ENCODE measurements around the gene IPO8.
"Not testable (repeated sequence)": the region's sequence is repeated elsewhere in the genome, so short reads cannot be mapped to it uniquely, and the experiment has no call there.

The IPO8 gene

GRCh38 chr12:30599608-30600007 lies 96.1 kb downstream of the IPO8 start:
- Mint-ChIP-seq H3K4me3 (no peak overlapping the region), H3K4me1 (no peaks in the 10 kb centered on the region), H3K27ac (no peak overlapping the region), H3K36me3 (peaks cover 28% of the 10 kb centered on the region), H3K27me3 (no peaks in the 10 kb centered on the region), H3K9me3 (peaks cover 17% of the 10 kb centered on the region)
- ATAC-seq = no peak

- Mint-ChIP-seq H3K4me1 (no peaks in the 10 kb centered on the region), H3K36me3 (peaks cover 28% of the 10 kb centered on the region), H3K9me3 (peaks cover 17% of the 10 kb centered on the region), H3K27ac (no peak overlapping the region), H3K27me3 (no peaks in the 10 kb centered on the region), H3K4me3 (no peak overlapping the region)
- no peak for ATAC-seq
Observed at GRCh38 chr12:30598889-30599288, 96.8 kb downstream of the IPO8 start.

- Mint-ChIP-seq H3K27me3 (no peaks in the 10 kb centered on the region), H3K4me1 (no peaks in the 10 kb centered on the region), H3K9me3 (peaks cover 3% of the 10 kb centered on the region), H3K27ac (no peak overlapping the region), H3K36me3 (peaks cover 6% of the 10 kb centered on the region), H3K4me3 (no peak overlapping the region)
- ATAC-seq = no peak
Observed at GRCh38 chr12:30595742-30596141, 99.9 kb downstream of the IPO8 start.

- peaks cover 9% of the 10 kb centered on the region for H3K36me3 Mint-ChIP-seq
- no peaks in the 10 kb centered on the region for H3K27me3 Mint-ChIP-seq
- H3K27ac Mint-ChIP-seq = no peak overlapping the region
- ATAC-seq = no peak
- H3K9me3 Mint-ChIP-seq = peaks cover 4% of the 10 kb centered on the region
- H3K4me3 Mint-ChIP-seq = no peak overlapping the region
- H3K4me1 Mint-ChIP-seq = no peaks in the 10 kb centered on the region
Observed at GRCh38 chr12:30594509-30594908, 101.2 kb downstream of the IPO8 start.

GRCh38 chr12:30588572-30588971 lies 107.1 kb downstream of the IPO8 start:
- not testable (repeated sequence) for H3K27ac Mint-ChIP-seq, H3K9me3 Mint-ChIP-seq, H3K4me3 Mint-ChIP-seq, H3K4me1 Mint-ChIP-seq, H3K27me3 Mint-ChIP-seq, ATAC-seq
- H3K36me3 Mint-ChIP-seq = peaks cover 16% of the 10 kb centered on the region

- no peak overlapping the region for H3K27ac Mint-ChIP-seq
- ATAC-seq = no peak
- H3K9me3 Mint-ChIP-seq = peaks cover 2% of the 10 kb centered on the region
- H3K4me3 Mint-ChIP-seq = no peak overlapping the region
- H3K4me1 Mint-ChIP-seq = no peaks in the 10 kb centered on the region
- peaks cover 16% of the 10 kb centered on the region for H3K36me3 Mint-ChIP-seq
- no peaks in the 10 kb centered on the region for H3K27me3 Mint-ChIP-seq
Observed at GRCh38 chr12:30587782-30588181, 107.9 kb downstream of the IPO8 start.

- H3K9me3 Mint-ChIP-seq = peaks cover 2% of the 10 kb centered on the region
- no peak for ATAC-seq
- no peaks in the 10 kb centered on the region for H3K4me1 Mint-ChIP-seq
- no peaks in the 10 kb centered on the region for H3K27me3 Mint-ChIP-seq
- no peak overlapping the region for H3K27ac Mint-ChIP-seq
- no peak overlapping the region for H3K4me3 Mint-ChIP-seq
- H3K36me3 Mint-ChIP-seq = peaks cover 23% of the 10 kb centered on the region
Observed at GRCh38 chr12:30585877-30586276, 109.8 kb downstream of the IPO8 start.

- H3K36me3 Mint-ChIP-seq = peaks cover 13% of the 10 kb centered on the region
- ATAC-seq = no peak
- H3K9me3 Mint-ChIP-seq = no peaks in the 10 kb centered on the region
- no peak overlapping the region for H3K27ac Mint-ChIP-seq
- H3K4me1 Mint-ChIP-seq = no peaks in the 10 kb centered on the region
- no peak overlapping the region for H3K4me3 Mint-ChIP-seq
- no peaks in the 10 kb centered on the region for H3K27me3 Mint-ChIP-seq
Observed at GRCh38 chr12:30582943-30583342, 112.7 kb downstream of the IPO8 start.

- Mint-ChIP-seq H3K9me3 (no peaks in the 10 kb centered on the region), H3K4me1 (no peaks in the 10 kb centered on the region), H3K27me3 (no peaks in the 10 kb centered on the region), H3K36me3 (peaks cover 13% of the 10 kb centered on the region), H3K4me3 (no peak overlapping the region), H3K27ac (no peak overlapping the region)
- ATAC-seq = no peak
Observed at GRCh38 chr12:30580344-30580743, 115.3 kb downstream of the IPO8 start.

Measured in stimulated activated memory B cell treated with anti-CD40 and anti-IgM and Interleukin-4, amounts not matched to agents 10 μg/mL and 1 μg/mL and 100 μg/mL, for 72 hours (primary cell).